ENCODE measurements around the gene SOS1.
"Not testable (repeated sequence)": the region's sequence is repeated elsewhere in the genome, so short reads cannot be mapped to it uniquely, and the experiment has no call there.

The SOS1 gene

DNA sequence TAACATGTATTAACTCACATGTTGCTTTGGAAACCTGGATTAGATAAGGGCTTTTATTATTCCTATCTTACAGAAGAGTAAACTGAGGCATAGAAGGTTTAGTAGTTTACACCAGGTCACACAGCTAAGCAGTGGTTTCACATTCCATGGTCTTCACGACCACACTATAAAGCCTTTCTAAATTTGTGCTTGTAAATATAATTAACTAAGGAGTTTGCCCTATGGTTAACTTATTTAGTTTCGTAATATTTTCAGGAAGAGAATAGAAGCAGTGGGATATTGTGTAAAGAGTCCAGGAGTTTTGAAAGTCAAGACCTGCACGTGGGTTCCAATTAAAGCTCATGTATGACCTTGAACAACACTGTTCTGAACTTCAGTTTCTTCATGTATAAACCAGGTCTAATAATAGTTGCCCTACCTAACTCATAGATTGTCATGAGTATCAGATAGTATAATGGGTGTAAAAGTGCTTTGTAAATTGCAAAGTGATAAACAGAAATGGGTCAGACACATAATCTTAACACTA is 19.5 kb upstream of the SOS1 start:
- H3K4me3 ChIP-seq (ENCODE audit: low read length in 2 of 2) = no peak overlapping the region
- H3K9ac ChIP-seq (ENCODE audit: low read depth in 1 of 2, low read length in 2 of 2) = no peak overlapping the region
- no peaks in the 10 kb centered on the region for H3K4me1 ChIP-seq (ENCODE audit: control insufficient read depth in 2 of 2, insufficient read depth in 2 of 2, low read length in 2 of 2)
- H3K27ac ChIP-seq (ENCODE audit: low read depth in 2 of 2, low read length in 2 of 2) = no peak overlapping the region
- H3K27me3 ChIP-seq (ENCODE audit: control insufficient read depth in 2 of 2, insufficient read depth in 2 of 2, low read length in 2 of 2) = no peaks in the 10 kb centered on the region
- no peaks in the 10 kb centered on the region for H3K36me3 ChIP-seq (ENCODE audit: control insufficient read depth in 2 of 2, insufficient read depth in 2 of 2, low read length in 2 of 2)
- no peaks in the 10 kb centered on the region for H3K9me3 ChIP-seq (ENCODE audit: control insufficient read depth in 2 of 2, low read length in 2 of 2)

GRCh38 chr2:39139511-39140237 is 18.8 kb upstream of the SOS1 start:
- H3K27ac ChIP-seq (ENCODE audit: low read depth in 2 of 2, low read length in 2 of 2) = no peak overlapping the region
- no peak overlapping the region for H3K9ac ChIP-seq (ENCODE audit: low read depth in 1 of 2, low read length in 2 of 2)
- no peaks in the 10 kb centered on the region for H3K9me3 ChIP-seq (ENCODE audit: control insufficient read depth in 2 of 2, low read length in 2 of 2)
- H3K4me1 ChIP-seq (ENCODE audit: control insufficient read depth in 2 of 2, insufficient read depth in 2 of 2, low read length in 2 of 2) = no peaks in the 10 kb centered on the region
- no peak overlapping the region for H3K4me3 ChIP-seq (ENCODE audit: low read length in 2 of 2)
- H3K36me3 ChIP-seq (ENCODE audit: control insufficient read depth in 2 of 2, insufficient read depth in 2 of 2, low read length in 2 of 2) = no peaks in the 10 kb centered on the region
- H3K27me3 ChIP-seq (ENCODE audit: control insufficient read depth in 2 of 2, insufficient read depth in 2 of 2, low read length in 2 of 2) = no peaks in the 10 kb centered on the region

GRCh38 chr2:39138837-39139211 is 18.0 kb upstream of the SOS1 start:
- no peak overlapping the region for H3K27ac ChIP-seq (ENCODE audit: low read depth in 2 of 2, low read length in 2 of 2)
- H3K4me3 ChIP-seq (ENCODE audit: low read length in 2 of 2) = no peak overlapping the region
- no peaks in the 10 kb centered on the region for H3K4me1 ChIP-seq (ENCODE audit: control insufficient read depth in 2 of 2, insufficient read depth in 2 of 2, low read length in 2 of 2)
- no peaks in the 10 kb centered on the region for H3K27me3 ChIP-seq (ENCODE audit: control insufficient read depth in 2 of 2, insufficient read depth in 2 of 2, low read length in 2 of 2)
- H3K9me3 ChIP-seq (ENCODE audit: control insufficient read depth in 2 of 2, low read length in 2 of 2) = no peaks in the 10 kb centered on the region
- H3K9ac ChIP-seq (ENCODE audit: low read depth in 1 of 2, low read length in 2 of 2) = no peak overlapping the region
- no peaks in the 10 kb centered on the region for H3K36me3 ChIP-seq (ENCODE audit: control insufficient read depth in 2 of 2, insufficient read depth in 2 of 2, low read length in 2 of 2)

DNA sequence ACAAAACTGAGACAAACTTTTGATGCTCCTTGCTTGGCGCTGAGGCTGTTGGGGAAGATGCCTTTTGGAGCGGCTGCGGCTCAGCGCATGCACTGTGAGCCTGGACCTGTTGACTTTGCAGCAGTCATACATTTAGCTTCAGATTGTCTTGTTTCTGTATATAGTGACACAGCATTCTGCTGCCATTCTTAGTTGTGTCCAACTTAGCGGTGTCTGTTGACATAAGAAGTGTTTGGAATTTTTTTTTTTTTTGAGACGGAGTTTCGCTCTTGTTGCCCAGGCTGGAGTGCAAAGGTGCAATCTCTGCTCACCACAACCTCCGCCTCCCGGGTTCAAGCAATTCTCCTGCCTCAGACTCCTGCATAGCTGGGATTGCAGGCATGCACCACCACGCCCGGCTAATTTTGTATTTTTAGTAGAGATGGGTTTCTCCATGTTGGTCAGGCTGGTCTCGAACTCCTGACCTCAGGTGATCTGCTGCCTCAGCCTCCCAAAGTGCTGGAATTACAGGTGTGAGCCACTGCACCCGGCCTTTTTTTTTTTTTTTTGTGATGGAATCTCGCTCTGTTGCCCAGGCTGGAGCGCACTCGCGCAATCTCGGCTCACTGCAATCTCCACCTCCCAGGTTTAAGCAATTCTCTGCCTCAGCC is 17.5 kb upstream of the SOS1 start:
- H3K36me3 ChIP-seq (ENCODE audit: control insufficient read depth in 2 of 2, insufficient read depth in 2 of 2, low read length in 2 of 2); H3K27me3 ChIP-seq (ENCODE audit: control insufficient read depth in 2 of 2, insufficient read depth in 2 of 2, low read length in 2 of 2); H3K9me3 ChIP-seq (ENCODE audit: control insufficient read depth in 2 of 2, low read length in 2 of 2); H3K4me1 ChIP-seq (ENCODE audit: control insufficient read depth in 2 of 2, insufficient read depth in 2 of 2, low read length in 2 of 2); H3K9ac ChIP-seq (ENCODE audit: low read depth in 1 of 2, low read length in 2 of 2); H3K4me3 ChIP-seq (ENCODE audit: low read length in 2 of 2); H3K27ac ChIP-seq (ENCODE audit: low read depth in 2 of 2, low read length in 2 of 2): not testable (repeated sequence)

- no peak overlapping the region for H3K9ac ChIP-seq (ENCODE audit: low read depth in 1 of 2, low read length in 2 of 2)
- H3K4me3 ChIP-seq (ENCODE audit: low read length in 2 of 2) = no peak overlapping the region
- no peak overlapping the region for H3K27ac ChIP-seq (ENCODE audit: low read depth in 2 of 2, low read length in 2 of 2)
- H3K9me3 ChIP-seq (ENCODE audit: control insufficient read depth in 2 of 2, low read length in 2 of 2) = no peaks in the 10 kb centered on the region
- H3K4me1 ChIP-seq (ENCODE audit: control insufficient read depth in 2 of 2, insufficient read depth in 2 of 2, low read length in 2 of 2) = no peaks in the 10 kb centered on the region
- no peaks in the 10 kb centered on the region for H3K27me3 ChIP-seq (ENCODE audit: control insufficient read depth in 2 of 2, insufficient read depth in 2 of 2, low read length in 2 of 2)
- no peaks in the 10 kb centered on the region for H3K36me3 ChIP-seq (ENCODE audit: control insufficient read depth in 2 of 2, insufficient read depth in 2 of 2, low read length in 2 of 2)
Measured at GRCh38 chr2:39136799-39137198, 15.9 kb upstream of the SOS1 start.

DNA sequence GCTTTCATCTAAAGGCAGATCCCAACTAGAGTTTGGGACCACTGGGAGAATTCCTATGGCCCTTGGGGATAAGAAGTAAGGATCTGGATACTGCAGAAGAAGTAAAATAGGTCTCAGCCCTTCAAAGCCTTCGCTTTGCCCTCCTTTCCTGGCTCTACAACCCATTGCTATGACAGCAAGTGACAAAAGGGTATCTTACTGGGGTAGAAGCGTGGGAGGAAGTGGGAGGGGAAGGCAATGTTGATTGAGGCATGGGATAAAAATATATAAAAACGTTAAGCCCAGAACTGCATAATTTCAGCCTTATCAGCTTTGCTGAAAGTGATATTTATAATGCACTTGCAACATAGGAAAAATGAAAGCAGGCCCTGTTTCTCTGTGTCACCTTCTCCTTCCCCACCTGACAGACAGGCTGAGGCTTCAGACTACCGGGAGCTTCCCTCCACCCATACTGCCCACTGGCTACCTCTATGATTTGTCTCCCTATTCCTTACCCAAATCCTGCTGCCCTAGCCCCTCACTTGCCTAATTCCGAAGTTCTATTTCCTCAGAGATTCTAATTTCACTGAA is 14.9 kb upstream of the SOS1 start:
- Histone ChIP-seq H3K27ac (ENCODE audit: low read depth in 2 of 2, low read length in 2 of 2) (no peak overlapping the region), H3K36me3 (ENCODE audit: control insufficient read depth in 2 of 2, insufficient read depth in 2 of 2, low read length in 2 of 2) (no peaks in the 10 kb centered on the region), H3K4me1 (ENCODE audit: control insufficient read depth in 2 of 2, insufficient read depth in 2 of 2, low read length in 2 of 2) (no peaks in the 10 kb centered on the region), H3K4me3 (ENCODE audit: low read length in 2 of 2) (no peak overlapping the region), H3K27me3 (ENCODE audit: control insufficient read depth in 2 of 2, insufficient read depth in 2 of 2, low read length in 2 of 2) (no peaks in the 10 kb centered on the region), H3K9me3 (ENCODE audit: control insufficient read depth in 2 of 2, low read length in 2 of 2) (no peaks in the 10 kb centered on the region), H3K9ac (ENCODE audit: low read depth in 1 of 2, low read length in 2 of 2) (no peak overlapping the region)

GRCh38 chr2:39133215-39133851 is 12.5 kb upstream of the SOS1 start:
- Histone ChIP-seq H3K36me3 (ENCODE audit: control insufficient read depth in 2 of 2, insufficient read depth in 2 of 2, low read length in 2 of 2) (no peaks in the 10 kb centered on the region), H3K4me1 (ENCODE audit: control insufficient read depth in 2 of 2, insufficient read depth in 2 of 2, low read length in 2 of 2) (no peaks in the 10 kb centered on the region), H3K9me3 (ENCODE audit: control insufficient read depth in 2 of 2, low read length in 2 of 2) (no peaks in the 10 kb centered on the region), H3K27me3 (ENCODE audit: control insufficient read depth in 2 of 2, insufficient read depth in 2 of 2, low read length in 2 of 2) (no peaks in the 10 kb centered on the region), H3K9ac (ENCODE audit: low read depth in 1 of 2, low read length in 2 of 2) (no peak overlapping the region), H3K4me3 (ENCODE audit: low read length in 2 of 2) (no peak overlapping the region), H3K27ac (ENCODE audit: low read depth in 2 of 2, low read length in 2 of 2) (no peak overlapping the region)

DNA sequence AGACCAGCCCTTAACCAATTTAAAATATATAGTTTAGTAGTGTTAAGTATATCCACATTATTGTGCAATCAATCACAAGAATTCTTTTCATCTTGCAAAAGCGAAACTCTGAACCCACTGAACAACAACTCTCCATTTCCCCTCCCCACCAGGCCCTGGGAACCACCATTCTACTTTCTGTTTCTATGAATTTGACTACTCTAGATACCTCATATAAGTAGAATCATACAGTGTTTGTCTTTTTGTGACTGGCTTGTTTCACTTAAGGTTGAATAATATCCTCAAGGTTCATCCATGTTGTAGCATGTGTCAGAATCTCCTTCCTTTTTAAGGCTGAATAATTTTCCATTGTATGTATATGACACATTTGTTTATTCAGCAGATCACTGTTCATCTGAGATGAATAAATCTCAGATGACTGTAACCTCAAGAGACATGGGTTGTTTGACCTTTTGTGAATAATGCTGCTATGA is 8.1 kb upstream of the SOS1 start:
- Histone ChIP-seq H3K4me1 (ENCODE audit: control insufficient read depth in 2 of 2, insufficient read depth in 2 of 2, low read length in 2 of 2) (peaks cover 5 to 6% of the 10 kb centered on the region in 2 donors), H3K9ac (ENCODE audit: low read depth in 1 of 2, low read length in 2 of 2) (no peak overlapping the region), H3K27ac (ENCODE audit: low read depth in 2 of 2, low read length in 2 of 2) (peak overlapping the region; percentile 19 to 22), H3K4me3 (ENCODE audit: low read length in 2 of 2) (no peak overlapping the region), H3K36me3 (ENCODE audit: control insufficient read depth in 2 of 2, insufficient read depth in 2 of 2, low read length in 2 of 2) (no peaks in the 10 kb centered on the region), H3K9me3 (ENCODE audit: control insufficient read depth in 2 of 2, low read length in 2 of 2) (no peaks in the 10 kb centered on the region), H3K27me3 (ENCODE audit: control insufficient read depth in 2 of 2, insufficient read depth in 2 of 2, low read length in 2 of 2) (no peaks in the 10 kb centered on the region)

DNA sequence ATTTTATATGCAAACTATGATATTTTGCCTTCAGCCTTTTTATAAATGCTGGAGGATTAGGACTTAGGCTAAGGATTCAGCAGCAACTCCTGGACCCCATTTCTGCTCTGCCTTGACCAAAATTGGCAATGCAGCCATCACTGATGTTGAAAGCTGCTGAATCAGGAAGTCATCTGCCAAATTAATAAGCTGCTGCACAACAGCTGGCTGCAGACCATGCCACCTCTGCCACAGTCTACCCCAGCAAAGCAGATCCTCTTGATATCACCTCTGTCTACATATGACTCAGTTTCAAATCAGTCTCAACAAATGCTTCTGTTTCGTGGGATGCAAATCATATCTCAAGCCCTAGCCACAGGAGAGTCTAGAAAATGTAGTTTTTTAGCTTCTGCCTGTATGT is 7.1 kb upstream of the SOS1 start:
- Histone ChIP-seq H3K9me3 (ENCODE audit: control insufficient read depth in 2 of 2, low read length in 2 of 2) (no peaks in the 10 kb centered on the region), H3K27me3 (ENCODE audit: control insufficient read depth in 2 of 2, insufficient read depth in 2 of 2, low read length in 2 of 2) (no peaks in the 10 kb centered on the region), H3K27ac (ENCODE audit: low read depth in 2 of 2, low read length in 2 of 2) (peak overlapping the region in 1 of 2 donors; percentile 16), H3K4me1 (ENCODE audit: control insufficient read depth in 2 of 2, insufficient read depth in 2 of 2, low read length in 2 of 2) (peaks cover 10 to 11% of the 10 kb centered on the region in 2 donors), H3K36me3 (ENCODE audit: control insufficient read depth in 2 of 2, insufficient read depth in 2 of 2, low read length in 2 of 2) (no peaks in the 10 kb centered on the region), H3K4me3 (ENCODE audit: low read length in 2 of 2) (no peak overlapping the region), H3K9ac (ENCODE audit: low read depth in 1 of 2, low read length in 2 of 2) (no peak overlapping the region)

- Histone ChIP-seq H3K27me3 (ENCODE audit: control insufficient read depth in 2 of 2, insufficient read depth in 2 of 2, low read length in 2 of 2) (no peaks in the 10 kb centered on the region), H3K4me1 (ENCODE audit: control insufficient read depth in 2 of 2, insufficient read depth in 2 of 2, low read length in 2 of 2) (peaks cover 18 to 21% of the 10 kb centered on the region in 2 donors), H3K4me3 (ENCODE audit: low read length in 2 of 2) (peak overlapping the region; percentile 83 to 98), H3K36me3 (ENCODE audit: control insufficient read depth in 2 of 2, insufficient read depth in 2 of 2, low read length in 2 of 2) (no peaks in the 10 kb centered on the region), H3K27ac (ENCODE audit: low read depth in 2 of 2, low read length in 2 of 2) (peak overlapping the region; percentile 89 to 94), H3K9ac (ENCODE audit: low read depth in 1 of 2, low read length in 2 of 2) (peak overlapping the region; percentile 63 to 83), H3K9me3 (ENCODE audit: control insufficient read depth in 2 of 2, low read length in 2 of 2) (no peaks in the 10 kb centered on the region)
Measured at GRCh38 chr2:39124746-39125057, 3.9 kb upstream of the SOS1 start.

All from mucosa of rectum (tissue), 2 donors.